HepG2 (cell line): ENCODE measurements around the gene HMCN2.

Experiments used
- DPF2 ChIP-seq: sonication (generic); formaldehyde crosslinking; IDR thresholded peaks from 2 replicates; pipeline ENCODE4 v1.4.0; 2020; ENCODE audit warnings: mild to moderate bottlenecking, low read depth, missing genetic modification reagents, borderline replicate concordance
- EED ChIP-seq: sonication (generic); formaldehyde crosslinking; IDR thresholded peaks from 2 replicates; pipeline ENCODE4 v1.5.0; 2020; ENCODE audit warnings: mild to moderate bottlenecking, missing genetic modification reagents
- POLR2AphosphoS5 ChIP-seq: IDR thresholded peaks from 2 replicates; pipeline ENCODE4 v1.6.1; 2012; ENCODE audit warnings: low read depth, low read length
- SKIL ChIP-seq: sonication (generic); formaldehyde crosslinking; IDR thresholded peaks from 2 replicates; pipeline ENCODE4 v1.8.0; 2022; ENCODE audit warnings: missing genetic modification reagents, mild to moderate bottlenecking, moderate library complexity, borderline replicate concordance
- ZSCAN25 ChIP-seq: sonication (generic); formaldehyde crosslinking; IDR thresholded peaks from 2 replicates; pipeline ENCODE4 v1.8.0; 2022; ENCODE audit warnings: mild to moderate bottlenecking, missing genetic modification reagents
- TF ChIP-seq, protein P1 (sequence below), 2 experiments: IDR thresholded peaks; 2 replicates each; pipeline ENCODE4 v1.6.1; 2011 to 2012; ENCODE audit warnings: low read length in 2 of 2, borderline replicate concordance in 1 of 2, low read depth in 1 of 2, mild to moderate bottlenecking in 1 of 2, moderate library complexity in 1 of 2
- TF ChIP-seq, protein P2 (sequence below): sonication (generic); formaldehyde crosslinking; IDR thresholded peaks from 2 replicates; pipeline ENCODE4 v1.5.0; 2020; ENCODE audit warnings: mild to moderate bottlenecking, missing genetic modification reagents, moderate library complexity
- TF ChIP-seq, protein P3 (sequence below): sonication (generic); formaldehyde crosslinking; IDR thresholded peaks from 2 replicates; pipeline ENCODE4 v1.5.0; 2020; ENCODE audit warnings: mild to moderate bottlenecking, missing genetic modification reagents

DNA sequence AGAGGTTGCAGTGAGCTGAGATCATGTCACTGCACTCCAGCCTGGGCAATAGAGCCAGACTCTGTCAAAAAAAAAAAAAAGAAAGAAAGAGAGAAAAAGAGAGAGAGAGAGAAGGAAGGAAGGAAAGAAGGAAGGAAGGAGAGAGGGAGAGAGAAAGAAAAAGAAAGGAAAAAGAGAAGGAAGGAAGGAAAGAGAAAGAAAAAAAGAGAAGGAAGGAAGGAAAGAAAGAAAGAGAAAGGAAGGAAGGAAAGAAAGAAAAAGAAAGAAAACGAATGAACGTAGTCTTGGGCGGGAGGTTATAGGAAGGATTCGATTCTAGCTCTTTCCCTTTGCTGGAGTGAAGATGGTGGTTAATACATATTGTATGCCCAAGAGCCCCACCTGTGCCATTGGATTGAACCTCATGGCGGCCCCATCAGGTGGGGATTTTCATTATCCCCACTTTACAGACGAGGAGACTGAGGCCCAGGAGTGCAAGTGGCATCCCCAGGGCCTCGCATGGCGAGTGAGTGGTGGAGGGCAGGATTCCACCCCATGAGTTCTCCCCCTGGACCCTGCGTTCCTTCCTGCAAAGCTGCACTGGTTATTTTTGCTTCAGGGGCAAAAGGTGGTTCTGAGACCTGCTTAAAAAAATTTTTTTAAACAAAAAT is 98.3 kb downstream of the HMCN2 start:
- TF ChIP-seq ZSCAN25 (no peak), POLR2AphosphoS5 (no peak), DPF2 (no peak), EED (CRISPR knock-in tag) (no peak), SKIL (CRISPR knock-in tag) (no peak)
- TF ChIP-seq, protein P1, sequence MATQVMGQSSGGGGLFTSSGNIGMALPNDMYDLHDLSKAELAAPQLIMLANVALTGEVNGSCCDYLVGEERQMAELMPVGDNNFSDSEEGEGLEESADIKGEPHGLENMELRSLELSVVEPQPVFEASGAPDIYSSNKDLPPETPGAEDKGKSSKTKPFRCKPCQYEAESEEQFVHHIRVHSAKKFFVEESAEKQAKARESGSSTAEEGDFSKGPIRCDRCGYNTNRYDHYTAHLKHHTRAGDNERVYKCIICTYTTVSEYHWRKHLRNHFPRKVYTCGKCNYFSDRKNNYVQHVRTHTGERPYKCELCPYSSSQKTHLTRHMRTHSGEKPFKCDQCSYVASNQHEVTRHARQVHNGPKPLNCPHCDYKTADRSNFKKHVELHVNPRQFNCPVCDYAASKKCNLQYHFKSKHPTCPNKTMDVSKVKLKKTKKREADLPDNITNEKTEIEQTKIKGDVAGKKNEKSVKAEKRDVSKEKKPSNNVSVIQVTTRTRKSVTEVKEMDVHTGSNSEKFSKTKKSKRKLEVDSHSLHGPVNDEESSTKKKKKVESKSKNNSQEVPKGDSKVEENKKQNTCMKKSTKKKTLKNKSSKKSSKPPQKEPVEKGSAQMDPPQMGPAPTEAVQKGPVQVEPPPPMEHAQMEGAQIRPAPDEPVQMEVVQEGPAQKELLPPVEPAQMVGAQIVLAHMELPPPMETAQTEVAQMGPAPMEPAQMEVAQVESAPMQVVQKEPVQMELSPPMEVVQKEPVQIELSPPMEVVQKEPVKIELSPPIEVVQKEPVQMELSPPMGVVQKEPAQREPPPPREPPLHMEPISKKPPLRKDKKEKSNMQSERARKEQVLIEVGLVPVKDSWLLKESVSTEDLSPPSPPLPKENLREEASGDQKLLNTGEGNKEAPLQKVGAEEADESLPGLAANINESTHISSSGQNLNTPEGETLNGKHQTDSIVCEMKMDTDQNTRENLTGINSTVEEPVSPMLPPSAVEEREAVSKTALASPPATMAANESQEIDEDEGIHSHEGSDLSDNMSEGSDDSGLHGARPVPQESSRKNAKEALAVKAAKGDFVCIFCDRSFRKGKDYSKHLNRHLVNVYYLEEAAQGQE (IDR thresholded peaks at IDR 0.05; ENCODE audit: borderline replicate concordance in 1 of 2, low read depth in 1 of 2, low read length in 2 of 2): no peak
- TF ChIP-seq, protein P2, sequence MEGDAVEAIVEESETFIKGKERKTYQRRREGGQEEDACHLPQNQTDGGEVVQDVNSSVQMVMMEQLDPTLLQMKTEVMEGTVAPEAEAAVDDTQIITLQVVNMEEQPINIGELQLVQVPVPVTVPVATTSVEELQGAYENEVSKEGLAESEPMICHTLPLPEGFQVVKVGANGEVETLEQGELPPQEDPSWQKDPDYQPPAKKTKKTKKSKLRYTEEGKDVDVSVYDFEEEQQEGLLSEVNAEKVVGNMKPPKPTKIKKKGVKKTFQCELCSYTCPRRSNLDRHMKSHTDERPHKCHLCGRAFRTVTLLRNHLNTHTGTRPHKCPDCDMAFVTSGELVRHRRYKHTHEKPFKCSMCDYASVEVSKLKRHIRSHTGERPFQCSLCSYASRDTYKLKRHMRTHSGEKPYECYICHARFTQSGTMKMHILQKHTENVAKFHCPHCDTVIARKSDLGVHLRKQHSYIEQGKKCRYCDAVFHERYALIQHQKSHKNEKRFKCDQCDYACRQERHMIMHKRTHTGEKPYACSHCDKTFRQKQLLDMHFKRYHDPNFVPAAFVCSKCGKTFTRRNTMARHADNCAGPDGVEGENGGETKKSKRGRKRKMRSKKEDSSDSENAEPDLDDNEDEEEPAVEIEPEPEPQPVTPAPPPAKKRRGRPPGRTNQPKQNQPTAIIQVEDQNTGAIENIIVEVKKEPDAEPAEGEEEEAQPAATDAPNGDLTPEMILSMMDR (CRISPR knock-in tag): no peak
- TF ChIP-seq, protein P3, sequence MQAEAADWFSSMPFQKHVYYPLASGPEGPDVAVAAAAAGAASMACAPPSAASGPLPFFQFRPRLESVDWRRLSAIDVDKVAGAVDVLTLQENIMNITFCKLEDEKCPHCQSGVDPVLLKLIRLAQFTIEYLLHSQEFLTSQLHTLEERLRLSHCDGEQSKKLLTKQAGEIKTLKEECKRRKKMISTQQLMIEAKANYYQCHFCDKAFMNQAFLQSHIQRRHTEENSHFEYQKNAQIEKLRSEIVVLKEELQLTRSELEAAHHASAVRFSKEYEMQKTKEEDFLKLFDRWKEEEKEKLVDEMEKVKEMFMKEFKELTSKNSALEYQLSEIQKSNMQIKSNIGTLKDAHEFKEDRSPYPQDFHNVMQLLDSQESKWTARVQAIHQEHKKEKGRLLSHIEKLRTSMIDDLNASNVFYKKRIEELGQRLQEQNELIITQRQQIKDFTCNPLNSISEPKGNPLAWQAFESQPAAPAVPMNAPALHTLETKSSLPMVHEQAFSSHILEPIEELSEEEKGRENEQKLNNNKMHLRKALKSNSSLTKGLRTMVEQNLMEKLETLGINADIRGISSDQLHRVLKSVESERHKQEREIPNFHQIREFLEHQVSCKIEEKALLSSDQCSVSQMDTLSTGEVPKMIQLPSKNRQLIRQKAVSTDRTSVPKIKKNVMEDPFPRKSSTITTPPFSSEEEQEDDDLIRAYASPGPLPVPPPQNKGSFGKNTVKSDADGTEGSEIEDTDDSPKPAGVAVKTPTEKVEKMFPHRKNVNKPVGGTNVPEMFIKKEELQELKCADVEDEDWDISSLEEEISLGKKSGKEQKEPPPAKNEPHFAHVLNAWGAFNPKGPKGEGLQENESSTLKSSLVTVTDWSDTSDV (CRISPR knock-in tag): no peak
